Activated CD4-positive, alpha-beta T cell treated with anti-CD3 and anti-CD28 coated beads for 48 hours (primary cell): ENCODE measurements around the gene TXNDC16.
"Not testable (repeated sequence)": the region's sequence is repeated elsewhere in the genome, so short reads cannot be mapped to it uniquely, and the experiment has no call there.

Experiments
- DNase-seq: peaks from one replicate; pipeline ENCODE4 v3.0.0-alpha.2; 2020

The TXNDC16 gene

DNA sequence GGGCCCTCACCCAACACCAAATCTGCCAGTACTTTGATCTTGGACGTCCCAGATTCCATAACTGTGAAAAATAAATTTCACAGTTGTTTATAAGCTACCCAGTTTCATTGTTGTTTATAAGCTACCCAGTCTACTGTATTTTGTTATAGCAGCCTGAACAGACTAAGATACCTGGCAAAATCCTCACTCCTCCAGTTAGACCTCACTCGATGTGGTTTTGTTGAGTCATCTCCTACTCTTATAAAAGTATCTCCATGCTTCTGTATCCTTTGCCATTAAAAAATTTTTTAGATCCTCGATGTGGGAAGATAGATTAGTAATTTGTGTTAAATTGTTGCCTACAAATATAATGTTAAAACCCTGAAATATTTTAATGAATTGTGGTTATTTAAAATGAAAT, 16.0 kb downstream of the TXNDC16 start:
- no peak for DNase-seq

GRCh38 chr14:52531481-52531880, 20.8 kb downstream of the TXNDC16 start:
- DNase-seq, result no peak

- DNase-seq, result no peak
Observed at GRCh38 chr14:52527052-52527451, 25.3 kb downstream of the TXNDC16 start.

DNA sequence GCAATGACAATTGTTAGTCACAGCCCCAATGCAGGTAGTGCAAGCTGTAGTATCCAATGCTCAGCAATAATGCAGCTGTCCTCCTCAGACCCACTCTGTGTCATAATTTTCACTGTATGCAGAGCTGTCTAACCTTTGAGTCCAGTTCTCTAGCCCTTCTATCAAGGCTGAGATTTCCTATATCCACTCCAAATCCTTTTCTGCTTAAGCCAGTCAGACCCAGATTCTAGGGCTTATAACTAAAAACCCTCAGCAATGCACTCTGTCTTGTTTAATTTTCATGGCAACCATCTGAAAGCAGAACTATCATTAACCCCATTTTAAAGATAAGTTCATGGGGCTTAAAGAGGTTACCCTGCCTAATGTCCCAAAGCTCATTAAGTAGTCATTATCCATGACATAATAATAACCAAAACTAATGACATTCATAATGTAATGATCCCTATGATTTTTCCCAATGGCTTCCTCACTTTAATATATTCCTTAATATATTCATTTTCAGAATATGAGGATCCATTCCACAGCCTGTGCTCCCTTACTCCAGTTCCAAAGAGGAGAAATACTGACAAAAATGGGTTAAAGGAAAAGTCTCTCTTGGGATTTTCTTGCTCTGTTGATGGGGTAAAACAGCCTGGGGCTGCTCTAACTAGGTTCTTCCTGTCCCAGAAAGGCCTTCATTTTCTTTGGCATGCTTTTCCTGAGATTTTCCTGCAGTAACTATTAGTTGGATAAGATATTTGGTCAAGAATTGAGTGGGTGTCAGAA, 29.5 kb downstream of the TXNDC16 start:
- DNase-seq, result no peak

- no peak for DNase-seq
Observed at GRCh38 chr14:52522033-52522432, 30.3 kb downstream of the TXNDC16 start.

GRCh38 chr14:52514046-52514811, 38.1 kb downstream of the TXNDC16 start:
- DNase-seq, result no peak

DNA sequence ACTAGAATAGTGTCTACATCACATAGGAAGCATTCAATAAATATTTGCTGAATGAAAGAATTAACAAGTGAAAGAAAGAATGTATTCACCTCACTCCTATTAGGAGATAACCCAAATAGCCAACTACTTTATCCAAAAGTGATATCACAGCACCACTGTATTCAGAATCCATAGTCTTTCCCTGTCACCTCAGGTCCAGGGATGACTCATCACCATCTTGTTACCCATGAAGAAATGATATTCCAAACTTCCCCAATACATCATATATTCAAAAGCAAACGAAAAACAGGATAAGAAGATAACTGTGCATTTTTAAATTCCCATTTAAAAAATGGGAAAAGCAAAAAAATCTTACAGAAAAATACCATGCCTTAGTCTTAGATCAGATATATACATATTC, 39.1 kb downstream of the TXNDC16 start:
- no peak for DNase-seq

- no peak for DNase-seq
Observed at GRCh38 chr14:52494444-52494843, 57.9 kb downstream of the TXNDC16 start.

DNA sequence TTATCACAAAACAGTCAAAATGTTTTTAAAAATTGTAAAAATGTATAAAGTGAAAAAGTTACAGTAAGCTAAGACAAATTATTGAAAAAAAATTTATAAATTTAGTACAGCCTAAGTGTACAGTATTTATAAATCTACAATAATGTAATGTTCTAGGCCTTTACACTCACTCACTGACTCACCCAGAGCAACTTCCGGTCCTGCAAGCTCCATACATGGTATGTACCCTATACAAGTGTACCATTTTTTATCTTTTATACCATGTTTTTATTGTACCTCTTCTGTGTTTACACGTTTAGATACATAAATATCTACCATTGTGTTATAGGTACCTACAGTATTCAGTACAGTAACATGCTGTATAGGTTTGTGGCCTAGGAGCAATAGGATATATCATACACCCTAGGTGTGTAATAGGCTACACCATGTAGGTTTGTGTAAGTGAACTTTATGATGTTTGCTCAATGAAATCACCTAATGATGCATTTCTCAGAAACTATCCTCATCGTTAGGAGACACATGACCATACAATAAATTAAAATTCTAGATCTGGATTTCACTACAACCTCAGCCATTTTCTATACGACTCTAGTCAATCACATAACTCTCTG, 66.8 kb downstream of the TXNDC16 start:
- no peak for DNase-seq

DNA sequence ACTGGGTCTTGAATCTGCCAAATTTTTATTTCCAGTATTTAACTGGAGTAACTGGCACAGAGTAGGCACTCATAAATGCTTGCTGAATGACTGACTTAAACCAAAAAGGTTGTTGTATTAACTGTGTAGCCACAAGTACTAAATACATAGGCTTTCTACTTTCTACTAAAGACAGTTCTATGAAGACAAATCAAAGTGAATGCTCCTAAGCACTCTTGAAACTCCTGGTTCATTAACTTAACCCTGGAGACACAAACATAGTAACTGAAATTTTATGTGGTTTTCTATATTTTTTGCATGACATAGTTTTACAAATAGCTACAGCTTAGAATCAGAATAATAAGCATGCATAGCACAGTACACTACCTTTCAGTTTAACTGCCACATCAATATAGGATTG, 70.4 kb downstream of the TXNDC16 start:
- no peak for DNase-seq

DNA sequence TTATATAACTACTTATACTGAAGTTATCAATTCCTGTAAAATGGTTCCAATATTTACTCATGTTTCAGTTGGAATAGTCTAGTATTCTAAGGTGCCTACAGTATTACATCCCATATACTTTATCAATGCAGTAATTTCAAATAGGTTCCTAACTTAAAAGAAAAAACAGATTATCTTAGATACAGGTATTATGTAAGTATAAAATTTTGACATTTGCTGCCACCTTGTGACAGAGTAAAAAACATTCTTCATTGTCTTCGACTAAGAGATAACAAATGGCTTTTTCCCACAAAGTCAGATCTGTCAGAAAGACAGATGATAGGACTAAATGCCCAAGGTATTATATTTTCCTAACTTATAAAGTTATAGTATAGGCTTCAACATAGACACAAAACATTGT, 78.7 kb downstream of the TXNDC16 start:
- no peak for DNase-seq

- DNase-seq, result no peak
Observed at GRCh38 chr14:52472728-52473127, 79.6 kb downstream of the TXNDC16 start.

DNA sequence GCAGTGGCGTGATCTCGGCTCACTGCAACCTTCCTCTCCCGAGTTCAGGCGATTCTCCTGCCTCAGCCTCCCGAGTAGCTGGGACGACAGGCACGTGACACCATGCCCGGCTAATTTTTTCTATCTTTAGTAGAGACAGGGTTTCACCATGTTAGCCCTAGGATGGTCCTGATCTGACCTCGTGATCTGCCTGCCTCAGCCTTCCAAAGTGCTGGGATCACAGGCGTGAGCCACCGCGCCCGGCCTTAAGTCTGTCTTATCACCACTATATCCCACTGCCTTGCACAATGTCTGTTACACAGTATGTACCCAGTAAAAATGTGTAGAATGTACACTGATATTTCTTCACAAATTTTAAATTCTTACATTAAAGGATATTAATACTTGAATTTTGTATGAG, 80.1 kb downstream of the TXNDC16 start:
- not testable (repeated sequence) for DNase-seq

GRCh38 chr14:52467515-52468266, 84.6 kb downstream of the TXNDC16 start:
- DNase-seq, result no peak

DNA sequence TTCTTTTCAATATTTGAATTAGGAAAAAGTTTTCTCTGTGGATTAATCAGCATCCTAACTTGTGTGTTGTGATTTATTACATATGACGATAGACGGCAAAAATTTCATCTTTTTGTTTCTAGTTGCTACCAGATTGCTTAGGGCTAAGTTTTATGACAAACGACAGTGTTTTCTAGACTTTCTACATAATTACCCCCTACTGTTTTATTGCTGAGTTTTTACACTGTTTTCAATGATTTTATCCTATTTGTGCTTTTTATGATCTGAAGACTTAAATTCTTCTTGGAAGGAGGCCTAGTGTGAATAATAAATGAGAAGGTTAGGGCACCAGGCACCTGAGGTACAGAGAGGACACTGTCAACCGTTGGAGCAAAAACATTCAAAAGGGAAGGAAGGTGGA, 88.1 kb downstream of the TXNDC16 start:
- DNase-seq, result no peak

DNA sequence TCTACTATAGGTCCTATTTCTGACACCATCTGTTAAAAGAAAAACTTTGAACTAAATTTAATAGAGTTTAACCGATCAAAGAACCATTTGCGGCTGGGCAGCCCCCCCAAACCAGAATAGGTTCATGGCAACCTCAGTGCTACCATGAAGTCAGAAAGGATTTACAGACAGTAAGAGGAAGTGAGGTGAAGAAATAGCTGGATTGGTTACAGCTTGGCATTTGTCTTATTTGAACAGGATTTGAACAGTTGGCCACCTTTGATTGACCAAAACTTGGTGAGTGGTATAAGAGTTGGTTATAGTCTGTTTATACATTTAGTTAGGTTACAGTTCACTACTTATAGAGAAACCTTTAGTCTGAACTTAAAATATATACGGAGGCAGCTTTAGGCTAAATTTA, 88.9 kb downstream of the TXNDC16 start:
- no peak for DNase-seq

GRCh38 chr14:52461721-52462120, 90.6 kb downstream of the TXNDC16 start:
- no peak for DNase-seq

DNA sequence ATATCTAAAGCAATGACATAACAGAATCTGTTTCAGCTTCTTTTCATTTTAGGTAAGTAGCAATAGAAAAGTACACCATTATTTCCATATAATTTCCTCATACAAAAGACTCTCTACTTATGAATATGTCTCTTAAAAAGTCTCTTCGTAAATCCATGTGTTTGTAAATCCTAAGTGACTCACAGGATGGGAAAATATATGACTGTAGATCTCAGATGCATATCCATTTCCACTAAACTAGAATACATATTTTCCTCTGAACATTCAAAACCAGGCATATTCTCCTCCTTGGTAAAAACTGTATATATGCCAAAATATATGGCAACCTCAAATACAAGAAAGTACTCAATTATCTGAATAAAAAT, 93.6 kb downstream of the TXNDC16 start:
- no peak for DNase-seq

DNA sequence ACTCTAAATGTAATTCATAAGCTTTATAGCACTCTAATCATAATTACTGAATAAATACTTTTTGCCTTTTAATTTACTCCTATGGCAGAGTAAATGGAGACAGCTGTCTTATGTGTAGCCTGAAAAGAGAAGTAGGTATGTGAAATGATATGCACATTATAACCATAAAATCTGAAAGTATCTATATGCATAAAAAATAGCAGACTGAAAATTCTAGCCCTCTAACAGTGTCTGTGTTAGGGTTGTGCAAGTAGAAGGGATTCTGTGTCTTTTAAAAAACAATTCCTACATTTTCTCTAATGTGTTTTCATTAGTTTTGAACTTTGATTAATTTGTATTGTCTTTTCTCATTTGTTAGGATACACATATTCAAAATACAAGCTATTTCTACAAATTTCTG, 94.9 kb downstream of the TXNDC16 start:
- DNase-seq, result no peak

GRCh38 chr14:52455291-52456088, 96.8 kb downstream of the TXNDC16 start:
- no peak for DNase-seq

DNA sequence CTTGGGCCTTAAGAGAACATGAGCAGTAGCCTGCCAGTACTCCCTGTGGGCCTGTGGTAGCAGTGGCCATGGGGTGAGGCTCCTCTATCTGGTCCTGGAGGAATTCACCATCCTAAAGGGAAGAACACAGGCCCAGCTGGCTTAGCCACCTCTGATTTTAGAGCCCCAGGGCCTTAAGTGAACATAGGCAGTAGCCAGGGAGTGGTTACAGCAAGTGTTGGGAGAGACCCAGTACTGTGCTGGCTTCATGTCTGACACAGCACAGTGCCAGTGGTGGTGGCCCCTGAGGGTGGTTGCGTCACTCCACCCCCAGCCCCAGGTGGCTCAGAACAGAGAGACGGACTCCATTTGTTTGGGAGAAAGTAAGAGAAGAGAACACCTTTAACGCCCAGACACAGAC, 105.1 kb downstream of the TXNDC16 start:
- no peak for DNase-seq

DNA sequence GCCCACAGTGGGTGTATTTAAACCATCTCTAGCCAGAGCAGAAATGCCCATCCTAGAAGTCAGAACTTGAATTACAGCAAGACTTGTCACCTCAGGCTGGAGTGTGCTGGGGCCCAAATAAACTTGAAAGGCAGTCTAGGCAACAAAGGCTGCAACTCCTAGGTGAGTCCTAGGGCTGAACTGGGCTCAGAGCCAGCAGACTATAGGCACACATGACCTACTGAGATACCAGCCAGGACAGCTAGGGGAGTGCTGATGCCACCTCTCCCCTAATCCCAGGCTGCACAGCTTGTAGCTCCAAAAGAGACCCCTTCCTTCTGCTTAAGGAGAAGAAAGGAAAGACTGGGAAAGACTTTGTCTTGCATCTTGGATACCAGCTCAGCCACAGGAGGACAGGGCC, 106.0 kb downstream of the TXNDC16 start:
- no peak for DNase-seq

DNA sequence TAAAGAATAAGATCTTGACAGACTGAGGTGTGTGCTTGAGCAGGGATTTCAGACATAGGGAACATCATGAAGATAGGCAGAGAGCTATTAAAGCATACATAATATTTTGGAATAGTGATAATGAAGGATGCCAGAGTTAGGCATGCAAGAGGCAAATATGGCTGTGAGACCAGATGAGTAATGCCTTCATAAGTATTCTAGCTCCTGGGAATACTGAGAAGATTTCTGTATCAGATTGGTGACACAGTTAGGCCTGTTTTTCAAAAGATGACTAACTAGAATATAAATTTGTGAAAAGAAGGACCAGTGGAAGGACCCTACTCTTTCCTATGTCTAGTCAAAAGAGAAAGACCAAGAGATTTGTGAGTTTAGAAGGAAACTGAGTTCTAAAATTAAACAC, 108.8 kb downstream of the TXNDC16 start:
- no peak for DNase-seq
